ENCODE data around the gene BMAL1.

Gene BMAL1

DNA sequence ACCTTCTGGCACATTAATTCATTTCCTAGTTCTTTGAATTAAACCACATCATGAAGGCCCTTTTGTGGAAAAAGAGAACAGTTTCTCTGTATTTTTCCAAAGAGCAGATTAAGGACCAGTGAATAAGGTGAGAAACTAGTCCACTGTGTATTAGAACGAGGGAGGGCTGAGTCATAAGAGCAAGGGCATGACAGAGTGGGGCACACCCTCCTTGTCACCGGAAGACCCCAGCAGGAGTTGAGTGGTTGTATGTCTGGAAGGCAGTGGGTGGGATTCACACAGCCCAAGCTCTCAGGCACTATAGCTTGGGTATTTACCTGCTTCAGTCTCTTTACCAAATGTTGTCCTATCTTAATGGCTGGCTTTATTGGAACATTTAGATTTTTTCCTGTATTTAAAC, 86.8 kb downstream of the BMAL1 start:
- Histone ChIP-seq H3K9me3 (ENCODE audit: control insufficient read depth in 5 of 5, low read length in 5 of 5) (no peaks in the 10 kb centered on the region), H3K27me3 (ENCODE audit: control insufficient read depth in 5 of 5, insufficient read depth in 4 of 5, low read length in 5 of 5) (no peaks in the 10 kb centered on the region), H3K4me3 (ENCODE audit: low read depth in 1 of 5, low read length in 5 of 5) (no peak overlapping the region), H3K36me3 (ENCODE audit: control insufficient read depth in 5 of 5, insufficient read depth in 5 of 5, low read length in 5 of 5) (peaks cover 53 to 93% (median 87%) of the 10 kb centered on the region in 5 donors), H3K27ac (ENCODE audit: low read depth, low read length) (no peak overlapping the region), H3K4me1 (ENCODE audit: control insufficient read depth in 5 of 5, insufficient read depth in 5 of 5, low read length in 5 of 5) (peaks cover 0 to 3% (median 0%) of the 10 kb centered on the region in 5 donors), H3K9ac (ENCODE audit: low read length in 5 of 5) (no peak overlapping the region)

- H3K27me3 ChIP-seq (ENCODE audit: control insufficient read depth in 5 of 5, insufficient read depth in 4 of 5, low read length in 5 of 5) = no peaks in the 10 kb centered on the region
- H3K9ac ChIP-seq (ENCODE audit: low read length in 5 of 5) = no peak overlapping the region
- peaks cover 41 to 96% (median 92%) of the 10 kb centered on the region in 5 donors for H3K36me3 ChIP-seq (ENCODE audit: control insufficient read depth in 5 of 5, insufficient read depth in 5 of 5, low read length in 5 of 5)
- no peak overlapping the region for H3K27ac ChIP-seq (ENCODE audit: low read depth, low read length)
- H3K9me3 ChIP-seq (ENCODE audit: control insufficient read depth in 5 of 5, low read length in 5 of 5) = no peaks in the 10 kb centered on the region
- H3K4me3 ChIP-seq (ENCODE audit: low read depth in 1 of 5, low read length in 5 of 5) = no peak overlapping the region
- H3K4me1 ChIP-seq (ENCODE audit: control insufficient read depth in 5 of 5, insufficient read depth in 5 of 5, low read length in 5 of 5) = no peaks in the 10 kb centered on the region
These were observed 88.9 kb downstream of the BMAL1 start for GRCh38 chr11:13366266-13367026.

DNA sequence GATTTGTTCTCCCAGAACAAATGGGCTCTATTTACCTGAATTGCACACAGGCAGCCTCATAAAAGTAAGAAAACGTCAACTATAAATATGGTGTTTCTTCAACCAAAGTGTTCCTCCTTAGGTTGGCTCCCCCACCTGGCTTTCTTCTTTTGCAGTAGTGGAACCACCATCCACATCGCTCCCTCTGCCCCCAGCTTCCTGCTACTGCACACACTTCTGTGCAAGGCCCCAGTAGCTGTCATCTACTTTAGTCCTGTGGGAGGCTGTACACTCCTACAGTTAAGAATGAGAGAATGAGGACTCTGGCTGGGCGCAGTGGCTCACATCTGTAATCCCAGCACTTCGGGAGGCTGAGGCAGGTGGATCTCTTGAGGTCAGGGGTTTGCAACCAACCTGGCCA, 89.5 kb downstream of the BMAL1 start:
- H3K4me3 ChIP-seq (ENCODE audit: low read depth in 1 of 5, low read length in 5 of 5) = no peak overlapping the region
- peaks cover 40 to 96% (median 92%) of the 10 kb centered on the region in 5 donors for H3K36me3 ChIP-seq (ENCODE audit: control insufficient read depth in 5 of 5, insufficient read depth in 5 of 5, low read length in 5 of 5)
- H3K4me1 ChIP-seq (ENCODE audit: control insufficient read depth in 5 of 5, insufficient read depth in 5 of 5, low read length in 5 of 5) = no peaks in the 10 kb centered on the region
- H3K9ac ChIP-seq (ENCODE audit: low read length in 5 of 5) = no peak overlapping the region
- H3K9me3 ChIP-seq (ENCODE audit: control insufficient read depth in 5 of 5, low read length in 5 of 5) = no peaks in the 10 kb centered on the region
- H3K27me3 ChIP-seq (ENCODE audit: control insufficient read depth in 5 of 5, insufficient read depth in 4 of 5, low read length in 5 of 5) = no peaks in the 10 kb centered on the region
- H3K27ac ChIP-seq (ENCODE audit: low read depth, low read length) = no peak overlapping the region

- no peaks in the 10 kb centered on the region for H3K27me3 ChIP-seq (ENCODE audit: control insufficient read depth in 5 of 5, insufficient read depth in 4 of 5, low read length in 5 of 5)
- H3K36me3 ChIP-seq (ENCODE audit: control insufficient read depth in 5 of 5, insufficient read depth in 5 of 5, low read length in 5 of 5) = peaks cover 37 to 98% (median 94%) of the 10 kb centered on the region in 5 donors
- no peak overlapping the region for H3K9ac ChIP-seq (ENCODE audit: low read length in 5 of 5)
- H3K9me3 ChIP-seq (ENCODE audit: control insufficient read depth in 5 of 5, low read length in 5 of 5) = no peaks in the 10 kb centered on the region
- H3K4me3 ChIP-seq (ENCODE audit: low read depth in 1 of 5, low read length in 5 of 5) = no peak overlapping the region
- no peak overlapping the region for H3K27ac ChIP-seq (ENCODE audit: low read depth, low read length)
- H3K4me1 ChIP-seq (ENCODE audit: control insufficient read depth in 5 of 5, insufficient read depth in 5 of 5, low read length in 5 of 5) = no peaks in the 10 kb centered on the region
These were observed 90.5 kb downstream of the BMAL1 start for GRCh38 chr11:13368041-13368446.

DNA sequence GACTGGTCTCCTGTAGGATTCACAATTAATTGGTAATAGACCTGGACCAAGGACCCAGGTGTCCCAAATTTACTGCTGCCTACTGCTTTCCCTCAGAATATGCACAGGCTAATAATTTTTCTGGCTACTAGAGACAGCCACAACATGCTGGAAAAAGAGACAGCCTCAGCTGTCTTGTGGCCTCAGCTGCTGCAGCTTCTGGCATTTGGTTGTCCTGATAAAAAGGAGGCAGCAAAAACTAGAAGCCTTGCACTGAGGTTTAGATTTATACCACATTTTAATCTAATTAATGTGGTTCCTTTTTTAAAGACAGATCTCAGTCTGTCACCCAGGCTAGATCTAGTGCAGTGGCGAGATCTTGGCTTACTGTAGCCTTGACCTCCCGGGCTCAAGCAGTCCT, 95.6 kb downstream of the BMAL1 start:
- Histone ChIP-seq H3K4me1 (ENCODE audit: control insufficient read depth in 5 of 5, insufficient read depth in 5 of 5, low read length in 5 of 5) (peaks cover 0 to 4% (median 0%) of the 10 kb centered on the region in 5 donors), H3K9ac (ENCODE audit: low read length in 5 of 5) (no peak overlapping the region), H3K9me3 (ENCODE audit: control insufficient read depth in 5 of 5, low read length in 5 of 5) (no peaks in the 10 kb centered on the region), H3K27me3 (ENCODE audit: control insufficient read depth in 5 of 5, insufficient read depth in 4 of 5, low read length in 5 of 5) (no peaks in the 10 kb centered on the region), H3K4me3 (ENCODE audit: low read depth in 1 of 5, low read length in 5 of 5) (no peak overlapping the region), H3K27ac (ENCODE audit: low read depth, low read length) (no peak overlapping the region), H3K36me3 (ENCODE audit: control insufficient read depth in 5 of 5, insufficient read depth in 5 of 5, low read length in 5 of 5) (peaks cover 30 to 99% (median 95%) of the 10 kb centered on the region in 5 donors)

DNA sequence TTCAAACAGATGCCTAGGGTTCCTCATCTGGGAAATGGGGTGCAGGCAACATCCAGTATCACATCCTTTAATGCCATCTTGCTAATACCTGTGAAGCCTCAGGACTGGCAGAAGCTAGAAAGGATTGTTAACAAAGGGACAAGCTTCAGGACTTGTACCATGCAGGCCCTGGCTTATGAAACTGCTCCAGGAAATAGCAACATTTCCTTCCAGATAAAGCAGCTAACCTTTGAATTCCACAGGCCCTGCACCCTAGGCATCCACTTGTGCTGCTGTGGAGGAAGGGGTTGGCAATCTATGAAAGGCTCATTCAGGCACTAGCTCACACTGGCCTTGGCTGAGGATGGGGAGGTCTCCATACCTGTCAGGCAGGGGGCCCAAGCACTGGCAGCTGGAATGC, 98.2 kb downstream of the BMAL1 start:
- Histone ChIP-seq H3K9ac (ENCODE audit: low read length in 5 of 5) (no peak overlapping the region), H3K9me3 (ENCODE audit: control insufficient read depth in 5 of 5, low read length in 5 of 5) (no peaks in the 10 kb centered on the region), H3K36me3 (ENCODE audit: control insufficient read depth in 5 of 5, insufficient read depth in 5 of 5, low read length in 5 of 5) (peaks cover 49 to 100% (median 94%) of the 10 kb centered on the region in 5 donors), H3K27me3 (ENCODE audit: control insufficient read depth in 5 of 5, insufficient read depth in 4 of 5, low read length in 5 of 5) (no peaks in the 10 kb centered on the region), H3K4me1 (ENCODE audit: control insufficient read depth in 5 of 5, insufficient read depth in 5 of 5, low read length in 5 of 5) (peaks cover 0 to 4% (median 0%) of the 10 kb centered on the region in 5 donors), H3K4me3 (ENCODE audit: low read depth in 1 of 5, low read length in 5 of 5) (no peak overlapping the region), H3K27ac (ENCODE audit: low read depth, low read length) (no peak overlapping the region)

- H3K27me3 ChIP-seq (ENCODE audit: control insufficient read depth in 5 of 5, insufficient read depth in 4 of 5, low read length in 5 of 5) = no peaks in the 10 kb centered on the region
- H3K4me3 ChIP-seq (ENCODE audit: low read depth in 1 of 5, low read length in 5 of 5) = no peak overlapping the region
- peaks cover 50 to 100% (median 95%) of the 10 kb centered on the region in 5 donors for H3K36me3 ChIP-seq (ENCODE audit: control insufficient read depth in 5 of 5, insufficient read depth in 5 of 5, low read length in 5 of 5)
- no peak overlapping the region for H3K9ac ChIP-seq (ENCODE audit: low read length in 5 of 5)
- peaks cover 0 to 4% (median 0%) of the 10 kb centered on the region in 5 donors for H3K4me1 ChIP-seq (ENCODE audit: control insufficient read depth in 5 of 5, insufficient read depth in 5 of 5, low read length in 5 of 5)
- H3K9me3 ChIP-seq (ENCODE audit: control insufficient read depth in 5 of 5, low read length in 5 of 5) = no peaks in the 10 kb centered on the region
- H3K27ac ChIP-seq (ENCODE audit: low read depth, low read length) = no peak overlapping the region
These were observed 98.8 kb downstream of the BMAL1 start for GRCh38 chr11:13376402-13376801.

DNA sequence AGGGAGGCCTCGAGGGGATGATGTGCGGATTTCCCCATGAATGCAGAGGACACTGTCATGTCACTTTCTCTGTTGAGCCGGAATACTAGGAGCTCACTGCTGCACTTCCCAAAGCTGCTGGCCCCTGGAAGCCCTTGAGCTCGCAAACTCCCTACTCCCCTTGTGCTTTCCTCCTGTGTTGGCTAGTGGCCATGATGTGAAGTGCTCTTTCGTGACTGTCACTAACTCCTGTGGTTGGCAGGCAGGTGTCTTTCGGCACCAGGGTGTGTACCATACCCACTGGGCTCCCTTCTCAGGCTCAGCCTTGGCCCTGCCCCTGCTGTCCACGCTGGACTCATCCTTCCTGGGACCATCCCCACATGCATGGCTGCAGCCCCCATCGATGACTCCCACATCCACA, 99.2 kb downstream of the BMAL1 start:
- Histone ChIP-seq H3K9me3 (ENCODE audit: control insufficient read depth in 5 of 5, low read length in 5 of 5) (no peaks in the 10 kb centered on the region), H3K27me3 (ENCODE audit: control insufficient read depth in 5 of 5, insufficient read depth in 4 of 5, low read length in 5 of 5) (no peaks in the 10 kb centered on the region), H3K4me3 (ENCODE audit: low read depth in 1 of 5, low read length in 5 of 5) (no peak overlapping the region), H3K27ac (ENCODE audit: low read depth, low read length) (no peak overlapping the region), H3K4me1 (ENCODE audit: control insufficient read depth in 5 of 5, insufficient read depth in 5 of 5, low read length in 5 of 5) (peaks cover 0 to 4% (median 0%) of the 10 kb centered on the region in 5 donors), H3K36me3 (ENCODE audit: control insufficient read depth in 5 of 5, insufficient read depth in 5 of 5, low read length in 5 of 5) (peaks cover 48 to 100% (median 95%) of the 10 kb centered on the region in 5 donors), H3K9ac (ENCODE audit: low read length in 5 of 5) (no peak overlapping the region)

GRCh38 chr11:13378316-13378715, 100.7 kb downstream of the BMAL1 start:
- Histone ChIP-seq H3K36me3 (ENCODE audit: control insufficient read depth in 5 of 5, insufficient read depth in 5 of 5, low read length in 5 of 5) (peaks cover 61 to 100% (median 94%) of the 10 kb centered on the region in 5 donors), H3K9me3 (ENCODE audit: control insufficient read depth in 5 of 5, low read length in 5 of 5) (no peaks in the 10 kb centered on the region), H3K9ac (ENCODE audit: low read length in 5 of 5) (no peak overlapping the region), H3K27ac (ENCODE audit: low read depth, low read length) (no peak overlapping the region), H3K4me3 (ENCODE audit: low read depth in 1 of 5, low read length in 5 of 5) (no peak overlapping the region), H3K4me1 (ENCODE audit: control insufficient read depth in 5 of 5, insufficient read depth in 5 of 5, low read length in 5 of 5) (peaks cover 0 to 4% (median 0%) of the 10 kb centered on the region in 5 donors), H3K27me3 (ENCODE audit: control insufficient read depth in 5 of 5, insufficient read depth in 4 of 5, low read length in 5 of 5) (no peaks in the 10 kb centered on the region)

DNA sequence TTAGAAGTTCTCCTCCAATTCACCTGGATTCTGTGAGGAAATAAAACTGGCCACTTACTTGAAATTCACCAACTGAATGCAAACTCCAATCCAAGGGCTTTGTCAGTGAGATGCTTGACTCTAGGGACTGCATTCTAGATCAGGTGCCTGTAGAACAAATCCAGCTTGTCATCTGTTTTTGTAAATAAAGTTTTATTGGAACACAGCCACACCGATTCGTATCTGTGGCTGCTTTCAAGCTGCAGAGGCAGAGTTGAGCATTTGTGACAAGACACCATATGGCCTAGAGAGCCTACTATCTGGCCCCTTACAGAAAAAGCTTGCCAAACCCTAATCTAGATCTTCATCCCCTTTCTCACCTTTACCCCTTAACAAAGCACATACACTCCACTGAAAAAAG, 103.1 kb downstream of the BMAL1 start:
- H3K27ac ChIP-seq (ENCODE audit: low read depth, low read length) = no peak overlapping the region
- peaks cover 0 to 3% (median 0%) of the 10 kb centered on the region in 5 donors for H3K4me1 ChIP-seq (ENCODE audit: control insufficient read depth in 5 of 5, insufficient read depth in 5 of 5, low read length in 5 of 5)
- H3K9ac ChIP-seq (ENCODE audit: low read length in 5 of 5) = no peak overlapping the region
- H3K9me3 ChIP-seq (ENCODE audit: control insufficient read depth in 5 of 5, low read length in 5 of 5) = no peaks in the 10 kb centered on the region
- H3K36me3 ChIP-seq (ENCODE audit: control insufficient read depth in 5 of 5, insufficient read depth in 5 of 5, low read length in 5 of 5) = peaks cover 49 to 87% (median 77%) of the 10 kb centered on the region in 5 donors
- no peak overlapping the region for H3K4me3 ChIP-seq (ENCODE audit: low read depth in 1 of 5, low read length in 5 of 5)
- no peaks in the 10 kb centered on the region for H3K27me3 ChIP-seq (ENCODE audit: control insufficient read depth in 5 of 5, insufficient read depth in 4 of 5, low read length in 5 of 5)
